GM19324 (cell line): Measurements from ENCODE around the gene SETDB1.
"Not testable (repeated sequence)": the region's sequence is repeated elsewhere in the genome, so short reads cannot be mapped to it uniquely, and the experiment has no call there.

Experiments used
- ATAC-seq: cut with Tn5 transposase; IDR thresholded peaks from one replicate; pipeline ENCODE4 v1.9.1; 2021; ENCODE audit warnings: mild to moderate bottlenecking, moderate library complexity; ENCODE audit not compliant: unreplicated experiment, low FRiP score

Gene SETDB1

DNA sequence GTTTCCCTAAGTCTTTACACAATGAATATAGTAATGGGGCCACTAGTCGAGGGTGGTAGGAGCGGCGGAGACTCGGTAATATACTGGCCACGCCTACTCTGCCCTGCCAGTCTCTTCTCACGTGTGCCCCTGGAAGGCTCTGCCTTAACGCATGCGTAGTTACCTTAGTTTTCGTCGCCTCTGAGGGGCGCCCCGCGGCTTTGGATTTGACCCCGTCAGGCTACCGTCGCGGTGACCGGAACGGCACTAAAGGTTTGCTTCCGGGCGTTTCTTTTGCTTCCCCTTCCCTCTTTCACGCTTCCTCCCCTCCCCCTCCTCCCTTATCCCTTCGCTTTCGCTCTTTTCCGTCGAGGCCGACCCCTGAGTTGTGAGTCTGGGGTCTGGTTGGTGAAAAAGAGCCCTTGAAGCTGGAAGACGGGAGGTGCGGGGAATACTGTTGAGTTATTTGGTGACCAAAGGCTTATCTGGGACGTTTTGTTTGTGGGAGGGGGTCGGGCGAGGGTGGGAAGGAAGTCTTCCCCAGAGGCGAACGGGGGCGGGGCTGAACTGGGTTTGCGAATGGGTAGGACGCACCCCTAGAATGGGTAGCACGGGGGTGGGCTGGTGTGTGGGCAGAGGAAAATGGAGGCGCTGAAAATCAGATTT lies at the start of gene SETDB1:
SETDB1 (plus strand) TSS at position 267 of the 645 bp plus-strand sequence. CDS start 1,352 bp downstream, outside the sequence.
- peak; percentile 95 for ATAC-seq

DNA sequence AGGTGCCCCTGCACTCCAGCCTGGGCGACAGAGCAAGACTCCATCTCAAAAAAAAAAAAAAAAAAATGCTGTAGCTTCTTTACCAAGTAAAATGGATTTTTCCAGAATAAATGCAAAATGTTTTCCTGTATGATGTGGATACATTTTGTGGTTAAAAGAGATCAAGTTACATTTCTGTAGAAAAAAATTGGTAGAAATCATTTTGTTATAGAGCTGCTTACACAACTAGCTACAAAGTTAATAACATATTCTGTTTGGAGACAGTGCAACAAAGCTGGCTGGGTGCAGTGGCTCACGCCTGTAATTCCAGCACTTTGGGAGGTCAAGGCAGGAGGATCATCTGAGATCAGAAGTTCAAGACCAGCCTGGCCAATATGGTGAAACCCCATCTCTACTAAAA lies 47.2 kb upstream of the SETDB1 start:
- ATAC-seq: not testable (repeated sequence)

DNA sequence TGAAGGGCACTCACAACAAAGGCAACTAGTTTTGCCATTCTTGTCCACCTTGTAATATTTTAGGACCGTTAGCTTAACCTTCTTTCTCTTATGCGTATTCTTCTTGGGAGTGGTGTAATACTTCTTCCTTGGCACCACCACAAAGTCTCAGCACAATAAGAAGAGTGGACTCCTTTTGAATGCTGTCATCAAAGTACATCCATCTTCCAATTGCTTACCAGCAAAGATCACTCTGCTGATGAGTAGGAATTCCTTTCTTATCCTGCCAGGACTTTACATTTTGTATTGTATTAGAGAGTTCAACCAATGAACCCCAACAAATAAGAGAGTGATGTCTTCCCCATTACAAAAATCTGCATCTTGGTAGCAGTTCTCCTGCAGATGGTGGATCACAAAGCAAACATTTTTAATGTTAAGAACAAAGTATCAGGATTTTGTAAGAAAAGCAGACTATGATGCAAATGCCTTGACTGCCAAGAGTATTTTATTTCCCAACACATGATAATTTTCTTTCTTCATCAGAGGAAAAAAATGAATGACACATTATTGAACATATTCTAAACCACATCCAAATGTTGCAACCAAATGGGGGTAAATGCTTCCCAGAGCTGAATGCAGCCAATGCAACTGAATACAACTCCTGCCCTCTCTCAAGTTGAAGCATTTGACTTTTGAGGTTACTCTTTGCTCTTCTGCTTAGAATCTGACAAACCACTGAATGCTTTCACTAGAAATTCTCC lies 44.7 kb upstream of the SETDB1 start:
- ATAC-seq: no peak

- ATAC-seq: not testable (repeated sequence)
Observed at GRCh38 chr1:150883121-150883520, 43.0 kb upstream of the SETDB1 start.

DNA sequence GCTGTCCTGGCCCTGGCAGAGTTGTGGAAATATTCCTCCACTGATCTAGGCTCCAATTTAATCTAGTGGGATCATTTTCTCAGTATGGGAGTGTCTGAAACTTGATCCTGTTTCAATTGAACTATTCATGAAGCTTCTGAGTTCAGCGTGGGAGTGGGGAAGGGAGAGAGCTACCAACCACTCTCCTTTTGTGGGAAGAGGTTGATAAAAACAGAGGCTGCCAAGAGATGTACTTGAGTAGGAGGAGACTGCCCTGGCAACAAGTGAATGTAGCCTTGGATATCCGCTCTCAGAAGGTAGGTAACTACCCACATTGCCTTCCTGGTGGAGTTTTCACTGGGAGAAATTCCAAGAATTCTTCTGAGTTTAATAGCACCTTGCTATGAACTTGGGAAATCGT lies 39.1 kb upstream of the SETDB1 start, which contains the start of gene CTXND2:
CTXND2 (plus strand) TSS at position 119 of the 400 bp plus-strand sequence. CDS start 25,179 bp downstream, outside the sequence.
- ATAC-seq: no peak

GRCh38 chr1:150888727-150889126 lies 37.4 kb upstream of the SETDB1 start:
- ATAC-seq: no peak

DNA sequence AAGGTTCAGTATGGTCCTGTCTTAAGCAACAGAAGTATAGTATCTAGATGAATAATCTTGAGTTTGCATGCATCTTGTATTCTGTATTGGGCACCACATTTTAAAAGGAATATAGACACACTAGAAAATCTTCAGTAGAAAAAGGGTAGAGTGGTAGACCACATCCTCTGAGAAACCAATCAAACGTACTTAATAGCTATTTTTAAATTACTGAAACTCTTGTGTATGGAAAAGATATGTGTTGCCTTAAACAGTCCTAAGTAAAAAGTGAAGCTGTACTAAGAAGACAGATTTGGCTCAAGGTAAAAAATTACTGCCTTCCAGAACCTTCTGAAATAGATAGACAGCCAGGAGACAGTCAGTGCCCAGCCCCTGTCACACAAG lies 36.1 kb upstream of the SETDB1 start:
- no peak for ATAC-seq

- no peak for ATAC-seq
Observed at GRCh38 chr1:150893336-150893913, 32.7 kb upstream of the SETDB1 start.

DNA sequence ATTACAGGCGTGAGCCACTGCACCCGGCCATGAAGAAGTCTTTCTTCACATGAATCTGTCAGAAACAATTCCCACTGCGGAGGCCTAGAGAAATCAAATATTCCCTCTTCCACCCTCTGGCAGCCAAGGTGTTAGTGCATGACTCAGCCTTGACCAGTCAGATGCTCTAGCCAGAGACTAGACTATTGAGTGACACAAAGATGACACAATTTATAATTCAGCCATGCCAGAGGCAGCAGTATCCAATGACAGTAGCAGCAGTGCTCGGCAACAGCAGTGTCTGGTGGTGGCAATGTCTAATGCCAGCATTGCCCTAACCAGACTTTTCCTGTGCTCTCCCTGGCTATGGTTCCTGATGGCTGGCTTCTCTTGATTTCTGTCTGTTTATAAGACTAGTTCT lies 30.5 kb upstream of the SETDB1 start:
- ATAC-seq: no peak

- ATAC-seq: not testable (repeated sequence)
Observed at GRCh38 chr1:150899795-150900194, 26.4 kb upstream of the SETDB1 start.

GRCh38 chr1:150902346-150902745 lies 23.8 kb upstream of the SETDB1 start:
- ATAC-seq: no peak

DNA sequence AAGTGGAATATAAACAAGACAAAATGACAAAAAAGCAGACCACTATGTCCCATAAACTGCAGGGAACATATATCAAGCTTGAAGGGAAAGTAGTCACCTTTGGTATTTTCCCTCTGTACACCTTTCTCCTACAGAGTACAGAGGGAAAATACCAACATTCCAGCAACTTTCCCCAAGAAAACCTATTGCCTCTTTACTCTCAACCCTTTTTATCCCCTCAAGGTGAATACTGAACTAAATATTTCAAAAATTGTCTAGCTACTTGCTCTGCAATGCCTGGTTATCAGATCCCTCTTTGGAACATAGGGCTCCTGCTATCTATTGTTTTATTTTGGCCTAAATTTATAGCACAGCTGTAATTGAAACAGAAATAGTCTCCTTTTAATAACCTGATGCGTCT lies 23.4 kb upstream of the SETDB1 start:
- ATAC-seq: no peak

DNA sequence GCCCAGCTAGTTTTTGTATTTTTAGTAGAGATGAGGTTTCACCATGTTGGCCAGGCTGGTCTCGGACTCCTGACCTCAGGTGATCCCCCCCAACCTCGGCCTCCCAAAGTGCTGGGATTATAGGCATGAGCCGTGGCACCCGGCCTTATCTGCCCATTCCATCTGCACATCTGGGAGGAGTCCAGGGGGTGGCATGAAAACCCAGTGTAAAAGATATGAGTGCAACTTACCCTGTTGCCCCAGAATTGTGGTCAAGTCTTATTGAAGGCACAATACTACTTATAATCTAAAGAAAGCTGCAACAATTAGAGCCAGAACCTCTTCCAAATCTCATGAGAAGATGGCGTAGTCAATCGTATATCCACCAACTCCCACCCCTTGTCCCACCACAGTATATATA lies 20.9 kb upstream of the SETDB1 start:
- ATAC-seq: no peak

- ATAC-seq: no peak
Observed at GRCh38 chr1:150906329-150906728, 19.8 kb upstream of the SETDB1 start.

DNA sequence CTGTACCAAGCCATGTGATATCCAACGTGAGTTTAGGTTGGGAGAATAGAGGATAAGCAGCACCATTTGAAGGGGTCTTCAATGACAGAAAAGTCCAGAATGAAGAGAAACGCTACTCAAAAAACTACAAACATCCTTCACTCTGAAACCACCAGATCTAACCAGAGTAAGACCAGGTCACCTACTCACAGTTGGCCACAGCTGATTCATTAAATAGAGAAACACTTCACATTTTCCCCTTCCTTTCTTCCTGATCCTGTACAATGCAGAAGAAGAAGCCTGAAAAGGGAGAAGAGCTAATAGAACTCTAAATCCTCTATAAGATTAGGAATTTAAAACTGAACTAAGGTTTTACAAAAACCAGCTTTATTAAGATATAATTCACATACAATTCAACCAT lies 19.4 kb upstream of the SETDB1 start:
- ATAC-seq: no peak

GRCh38 chr1:150909585-150910180 lies 16.5 kb upstream of the SETDB1 start:
- ATAC-seq: no peak

- ATAC-seq: no peak
Observed at GRCh38 chr1:150912623-150913022, 13.5 kb upstream of the SETDB1 start.

GRCh38 chr1:150917387-150917786 lies 8.8 kb upstream of the SETDB1 start:
- ATAC-seq: no peak

DNA sequence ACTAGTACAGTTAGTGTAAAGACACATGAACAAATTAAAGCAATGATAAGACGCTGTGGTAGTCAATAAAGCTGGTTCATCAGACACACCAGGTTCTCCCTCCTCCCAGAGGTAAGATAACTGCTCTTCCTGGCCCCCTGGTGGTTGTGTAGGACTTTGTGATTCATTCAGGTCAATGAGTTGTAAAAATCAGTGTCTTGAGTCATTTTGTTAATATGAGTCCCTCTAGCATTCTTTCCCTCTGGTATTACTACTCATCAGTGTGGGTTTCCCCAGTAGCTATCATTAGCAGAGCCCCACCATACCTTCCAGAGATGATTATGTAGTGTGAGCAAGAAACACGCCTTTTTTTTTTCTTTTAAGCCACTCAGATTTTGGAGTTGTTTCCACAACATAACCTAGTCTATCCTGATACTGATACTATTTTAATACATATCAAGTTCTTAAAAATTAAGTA lies 3.6 kb upstream of the SETDB1 start:
- ATAC-seq: no peak

DNA sequence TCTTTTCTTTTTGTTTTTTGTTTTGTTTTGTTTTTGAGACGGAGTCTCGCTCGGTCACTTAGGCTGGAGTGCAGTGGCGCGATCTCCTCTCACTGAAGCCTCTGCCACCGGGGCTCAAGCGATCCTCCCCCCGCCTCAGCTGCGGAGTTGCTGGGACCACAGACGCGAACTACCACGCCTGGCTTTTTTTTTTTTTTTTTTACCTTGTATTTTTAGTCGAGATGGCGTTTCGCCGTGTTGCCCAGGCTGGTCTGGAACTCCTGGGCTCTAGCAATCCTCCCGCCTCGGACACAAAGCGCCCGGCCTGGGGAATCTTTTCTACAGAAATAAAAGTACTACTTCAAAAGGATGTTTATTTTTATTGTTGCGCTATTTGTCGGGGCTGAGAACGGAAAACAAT lies 1.1 kb upstream of the SETDB1 start:
- ATAC-seq: no peak

DNA sequence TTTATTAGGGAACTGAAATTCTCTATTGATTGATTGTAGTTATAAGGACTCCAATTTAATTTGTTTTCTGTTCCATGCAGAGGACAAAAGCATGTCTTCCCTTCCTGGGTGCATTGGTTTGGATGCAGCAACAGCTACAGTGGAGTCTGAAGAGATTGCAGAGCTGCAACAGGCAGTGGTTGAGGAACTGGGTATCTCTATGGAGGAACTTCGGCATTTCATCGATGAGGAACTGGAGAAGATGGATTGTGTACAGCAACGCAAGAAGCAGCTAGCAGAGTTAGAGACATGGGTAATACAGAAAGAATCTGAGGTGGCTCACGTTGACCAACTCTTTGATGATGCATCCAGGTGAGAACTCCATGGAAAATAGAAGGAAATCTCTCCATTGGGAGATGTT lies 1.5 kb downstream of the SETDB1 start:
- no peak for ATAC-seq
